NK-92 treated with Interleukin-12 subunit alpha and Interleukin-12 subunit beta, amount 100 ng/mL, for 24 hours (cell line): ENCODE results near the gene PRDM9.
"Not testable (repeated sequence)": the region's sequence is repeated elsewhere in the genome, so short reads cannot be mapped to it uniquely, and the experiment has no call there.

Experiments used
- DNase-seq: peaks from one replicate; lab custom pipeline; 2025; lab: John Stamatoyannopoulos, UW

The PRDM9 gene

DNA sequence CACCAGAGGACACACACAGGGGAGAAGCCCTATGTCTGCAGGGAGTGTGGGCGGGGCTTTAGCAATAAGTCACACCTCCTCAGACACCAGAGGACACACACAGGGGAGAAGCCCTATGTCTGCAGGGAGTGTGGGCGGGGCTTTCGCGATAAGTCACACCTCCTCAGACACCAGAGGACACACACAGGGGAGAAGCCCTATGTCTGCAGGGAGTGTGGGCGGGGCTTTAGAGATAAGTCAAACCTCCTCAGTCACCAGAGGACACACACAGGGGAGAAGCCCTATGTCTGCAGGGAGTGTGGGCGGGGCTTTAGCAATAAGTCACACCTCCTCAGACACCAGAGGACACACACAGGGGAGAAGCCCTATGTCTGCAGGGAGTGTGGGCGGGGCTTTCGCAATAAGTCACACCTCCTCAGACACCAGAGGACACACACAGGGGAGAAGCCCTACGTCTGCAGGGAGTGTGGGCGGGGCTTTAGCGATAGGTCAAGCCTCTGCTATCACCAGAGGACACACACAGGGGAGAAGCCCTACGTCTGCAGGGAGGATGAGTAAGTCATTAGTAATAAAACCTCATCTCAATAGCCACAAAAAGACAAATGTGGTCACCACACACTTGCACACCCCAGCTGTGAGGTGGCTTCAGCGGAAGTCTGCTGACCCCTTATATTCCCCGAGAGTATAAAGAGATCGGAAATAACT is 20.0 kb downstream of the PRDM9 start:
- not testable (repeated sequence) for DNase-seq

DNA sequence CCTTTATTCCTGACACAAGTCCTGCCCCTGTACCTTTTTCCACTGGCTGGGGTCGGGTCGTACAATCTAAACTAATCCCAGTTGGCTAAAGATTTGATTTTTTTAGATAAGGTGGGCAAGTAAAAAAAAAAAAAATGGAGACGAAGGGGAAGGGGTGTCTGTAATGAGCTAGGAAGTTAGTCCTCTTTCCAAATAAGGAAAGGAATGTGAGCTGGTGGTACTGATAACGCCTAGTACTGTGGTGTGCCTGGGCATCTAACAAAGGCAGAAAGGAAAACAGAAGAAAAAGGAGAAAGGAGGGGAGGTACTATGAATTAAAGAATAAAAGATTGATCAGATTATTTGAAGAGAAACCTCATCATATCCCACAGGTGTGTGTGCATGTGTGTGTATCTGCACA is 21.3 kb downstream of the PRDM9 start:
- DNase-seq: no peak

GRCh38 chr5:23530571-23530970 is 23.2 kb downstream of the PRDM9 start:
- no peak for DNase-seq

- DNase-seq: no peak
Observed at GRCh38 chr5:23571059-23571458, 63.6 kb downstream of the PRDM9 start.
